Cardiac fibroblast (primary cell): ENCODE data around the gene ACYP1.

ENCODE experiments used
- DNase-seq, 2 donors: peaks; one replicate each; pipeline versions ENCODE4 v3.0.0 to v3.0.0-alpha.2; 2010; ENCODE audit warnings: low read depth in 2 of 2
- H3K4me3 ChIP-seq, 2 donors: replicated peaks in 1 of 2; 1 replicate in 1 of 2; 2 replicates in 1 of 2; pipeline ENCODE4 v1.5.1; 2011; ENCODE audit warnings: low read depth in 2 of 2, low read length in 2 of 2, mild to moderate bottlenecking in 2 of 2, moderate library complexity in 1 of 2
- CTCF ChIP-seq: IDR thresholded peaks from one replicate; pipeline ENCODE4 v1.5.1; 2011; ENCODE audit warnings: low read depth, mild to moderate bottlenecking, low read length, inconsistent platforms

The ACYP1 gene

GRCh38 chr14:75016815-75017214 is 47.0 kb downstream of the ACYP1 start:
- TF ChIP-seq CTCF: no peak
- no peak for DNase-seq
- no peak overlapping the region for H3K4me3 ChIP-seq

GRCh38 chr14:75015496-75015895 is 48.3 kb downstream of the ACYP1 start:
- no peak overlapping the region for H3K4me3 ChIP-seq
- no peak for TF ChIP-seq CTCF
- no peak for DNase-seq

DNA sequence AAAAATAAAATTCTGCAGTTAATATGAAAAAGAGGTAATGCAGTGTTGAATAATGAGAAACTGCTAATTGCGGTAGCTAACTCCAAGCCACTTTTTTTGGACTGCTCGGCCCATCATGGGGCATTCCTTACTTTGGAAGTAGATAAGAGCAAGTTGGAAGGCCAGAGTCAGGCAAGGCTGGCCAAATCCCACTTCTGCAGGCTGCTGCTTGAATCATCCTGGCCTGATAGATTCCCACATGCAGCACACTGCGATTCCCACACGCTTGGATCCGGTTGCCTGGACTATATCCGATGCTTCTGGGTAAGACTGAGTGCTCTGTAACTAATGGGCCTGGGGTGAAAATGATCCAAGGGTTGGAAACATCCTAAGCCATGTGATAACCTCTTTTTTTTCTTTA is 50.5 kb downstream of the ACYP1 start:
- DNase-seq: no peak
- no peak for TF ChIP-seq CTCF
- H3K4me3 ChIP-seq: no peak overlapping the region

DNA sequence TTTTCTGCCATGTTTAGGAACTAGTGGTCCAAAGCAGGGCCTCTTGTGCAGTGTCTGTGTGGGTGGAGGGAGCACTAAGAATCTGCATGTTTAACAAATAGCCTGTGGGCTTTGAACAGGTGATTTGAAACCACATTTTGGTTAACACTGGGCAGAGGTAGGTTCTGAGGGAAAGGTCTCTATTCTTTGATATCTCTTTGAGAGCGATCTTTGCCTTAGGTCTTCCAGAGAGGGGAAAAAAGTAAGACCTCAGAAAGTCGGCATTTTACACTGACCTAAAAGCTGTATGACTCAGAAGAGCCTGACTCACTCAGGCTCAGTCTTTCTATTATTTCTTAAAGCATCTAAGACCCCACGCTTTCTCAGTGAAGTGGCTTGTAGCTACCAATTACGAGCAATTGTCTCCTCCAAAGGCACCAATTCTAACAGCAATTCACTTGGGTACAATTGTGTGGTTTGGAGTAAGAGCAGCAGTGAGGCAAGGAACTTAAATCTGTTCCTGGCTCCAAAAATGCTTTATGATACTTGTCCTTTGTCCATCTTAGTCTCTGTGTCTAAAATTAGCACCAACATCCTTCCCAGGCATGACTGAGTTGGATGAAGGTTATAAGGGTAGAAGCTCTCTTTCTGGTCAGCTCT is 52.3 kb downstream of the ACYP1 start:
- TF ChIP-seq CTCF: no peak
- peak; percentile 57 to 77 for DNase-seq
- no peak overlapping the region for H3K4me3 ChIP-seq

DNA sequence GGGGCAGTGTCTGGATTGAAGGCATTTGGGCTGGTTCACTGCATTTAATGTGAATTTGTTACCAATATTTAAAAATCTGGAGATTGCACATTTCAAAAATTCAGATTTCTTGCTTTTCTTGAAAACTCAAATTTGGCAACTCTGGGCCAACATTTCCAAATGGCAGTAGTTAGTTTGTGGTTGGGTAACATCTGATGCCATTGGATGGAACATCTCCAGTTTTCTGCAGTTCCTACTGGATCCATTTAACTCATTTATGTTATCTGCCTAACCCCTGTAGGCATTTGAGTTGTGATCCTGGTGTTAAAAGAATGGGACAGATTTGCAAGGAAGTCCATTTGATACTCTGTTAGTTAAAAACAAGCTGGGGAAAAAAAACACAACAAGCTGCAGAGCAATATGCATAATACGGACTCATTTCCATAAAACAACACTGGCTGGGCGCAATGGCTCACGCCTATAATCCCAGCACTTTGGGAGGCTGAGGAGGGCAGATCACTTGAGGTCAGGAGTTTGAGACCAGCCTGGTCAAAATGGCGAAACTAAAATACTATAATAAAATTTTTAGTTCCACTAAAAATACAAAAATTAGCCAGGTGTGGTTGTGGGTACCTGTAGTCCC is 53.2 kb downstream of the ACYP1 start:
- DNase-seq: peak in 1 of 2 donors; percentile 46
- TF ChIP-seq CTCF: no peak
- H3K4me3 ChIP-seq: no peak overlapping the region

- DNase-seq: no peak
- no peak for TF ChIP-seq CTCF
- no peak overlapping the region for H3K4me3 ChIP-seq
These were observed 54.6 kb downstream of the ACYP1 start for GRCh38 chr14:75009176-75009575.

DNA sequence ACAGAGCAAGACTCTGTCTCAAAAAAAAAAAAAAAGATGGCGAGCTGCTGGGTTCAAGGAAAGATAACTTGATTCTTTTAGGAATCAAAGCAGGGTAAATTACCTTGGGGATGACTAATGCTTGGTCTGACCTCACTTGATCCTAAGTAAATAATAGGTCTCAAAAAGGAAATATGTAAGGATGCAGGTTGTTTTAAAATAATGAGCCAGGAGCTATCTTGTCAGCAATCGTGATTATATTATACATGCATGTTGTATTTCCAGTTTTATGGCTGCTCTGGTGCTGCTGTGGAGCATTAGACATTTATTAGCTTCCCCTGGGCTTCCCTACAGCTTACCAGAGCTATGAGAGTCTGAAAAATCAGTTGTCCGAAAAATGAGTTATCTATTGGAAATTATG is 58.5 kb downstream of the ACYP1 start:
- no peak overlapping the region for H3K4me3 ChIP-seq
- DNase-seq: no peak

More for the DNA sequence above, 58.5 kb downstream of the ACYP1 start:
- no peak for TF ChIP-seq CTCF
